IMR-90 (cell line): ENCODE data around the gene DHX15. TPM values are rescaled to one million over a fixed set of nuclear protein-coding genes. Genes with fewer than 3 reads are reported as not detected.
A peak's percentile ranks its signal among the peaks of the same experiment; 100 is the strongest.

Experiments
- ATAC-seq: fragments of 200-7000 bp; cut with Tn5 transposase; 2 replicates; pipeline ENCODE4 v1.9.1; 2020; ENCODE audit warnings: low read depth, mild to moderate bottlenecking, moderate library complexity
- BruUV-seq: library from RNA; stranded (reverse); fragments of 400-500 nt; replicated peaks from 2 replicates; lab custom pipeline; 2021; lab: Mats Ljungman, UMichigan
- CTCF ChIA-PET: fragments of 300-600 bp; formaldehyde crosslinking; extraction: SDS; loops from one replicate; lab custom pipeline; 2021; ENCODE audit warnings: antibody characterized with exemption; lab: Yijun Ruan, JAX
- POLR2A ChIA-PET: fragments of 300-600 bp; sonication (Branson Sonifier 250); formaldehyde crosslinking; loops from one replicate; lab custom pipeline; 2022; ENCODE audit warnings: antibody characterized with exemption; ENCODE audit not compliant: unreplicated experiment; lab: Charles Lee
- DNase-seq: peaks from one replicate; pipeline ENCODE4 v3.0.0; 2013
- H2AFZ ChIP-seq: replicated peaks from 2 replicates; pipeline ENCODE3; 2013; ENCODE audit warnings: low read length, mild to moderate bottlenecking; ENCODE audit not compliant: poor library complexity
- H2AK5ac ChIP-seq: 2 replicates; pipeline ENCODE4 v1.6.1; 2013; ENCODE audit warnings: low read depth, low read length, inconsistent platforms
- H2AK9ac ChIP-seq: replicated peaks from 2 replicates; pipeline ENCODE3; 2013; ENCODE audit warnings: mild to moderate bottlenecking, low read depth, low read length, moderate library complexity; ENCODE audit not compliant: poor library complexity
- H2BK120ac ChIP-seq: 2 replicates; pipeline ENCODE4 v1.6.1; 2013; ENCODE audit warnings: low read depth, low read length, inconsistent platforms
- H2BK15ac ChIP-seq: 3 replicates; pipeline ENCODE4 v1.6.1; 2013; ENCODE audit warnings: low read depth, low read length, inconsistent platforms
- H2BK20ac ChIP-seq: 2 replicates; pipeline ENCODE4 v1.6.1; 2013; ENCODE audit warnings: low read depth, mild to moderate bottlenecking, inconsistent platforms, low read length, moderate library complexity
- H2BK5ac ChIP-seq: 2 replicates; pipeline ENCODE4 v1.6.1; 2013; ENCODE audit warnings: mild to moderate bottlenecking, low read depth, low read length, inconsistent platforms; ENCODE audit not compliant: poor library complexity, severe bottlenecking
- H3K14ac ChIP-seq: replicated peaks from 2 replicates; pipeline ENCODE4 v1.6.1; 2013; ENCODE audit warnings: low read depth, low read length, inconsistent platforms
- H3K18ac ChIP-seq: 2 replicates; pipeline ENCODE4 v1.6.1; 2013; ENCODE audit warnings: low read depth, low read length, control low read depth
- H3K23ac ChIP-seq: 2 replicates; pipeline ENCODE4 v1.6.1; 2013; ENCODE audit warnings: low read depth, low read length, inconsistent platforms
- H3K27ac ChIP-seq: 2 replicates; pipeline ENCODE4 v1.5.1; 2013; ENCODE audit warnings: mild to moderate bottlenecking, control low read depth, low read length; ENCODE audit not compliant: insufficient read depth
- H3K27me3 ChIP-seq: 2 replicates; pipeline ENCODE4 v1.6.1; 2013; ENCODE audit warnings: low read length; ENCODE audit not compliant: control insufficient read depth, insufficient read depth
- H3K36me3 ChIP-seq: 2 replicates; pipeline ENCODE4 v1.6.1; 2013; ENCODE audit warnings: low read length, mixed read lengths; ENCODE audit not compliant: control insufficient read depth, insufficient read depth
- H3K4ac ChIP-seq: 2 replicates; pipeline ENCODE4 v1.6.1; 2013; ENCODE audit warnings: low read depth, low read length, inconsistent platforms
- H3K4me1 ChIP-seq: 2 replicates; pipeline ENCODE4 v1.6.1; 2013; ENCODE audit warnings: low read length, mixed read lengths; ENCODE audit not compliant: control insufficient read depth, insufficient read depth
- H3K4me2 ChIP-seq: 2 replicates; pipeline ENCODE4 v1.6.1; 2013; ENCODE audit warnings: low read depth, mild to moderate bottlenecking, control low read depth, low read length, moderate library complexity
- H3K4me3 ChIP-seq: 2 replicates; pipeline ENCODE4 v1.5.1; 2013; ENCODE audit warnings: low read depth, mild to moderate bottlenecking, control low read depth, low read length, moderate library complexity; ENCODE audit not compliant: insufficient read depth
- H3K56ac ChIP-seq: 2 replicates; pipeline ENCODE4 v1.6.1; 2013; ENCODE audit warnings: low read length, inconsistent platforms; ENCODE audit not compliant: insufficient read depth; ENCODE audit errors: extremely low read depth
- H3K79me1 ChIP-seq, 2 experiments: 2 replicates each; pipeline ENCODE4 v1.6.1; 2013; ENCODE audit warnings: low read length in 2 of 2, inconsistent platforms in 1 of 2, low read depth in 1 of 2
- H3K9ac ChIP-seq: 2 replicates; pipeline ENCODE4 v1.6.1; 2013; ENCODE audit warnings: low read depth, low read length, control low read depth
- H3K9me1 ChIP-seq: 2 replicates; pipeline ENCODE4 v1.6.1; 2013; ENCODE audit warnings: low read length, inconsistent platforms; ENCODE audit not compliant: insufficient read depth
- H3K9me3 ChIP-seq: 2 replicates; pipeline ENCODE4 v1.6.1; 2013; ENCODE audit warnings: low read length; ENCODE audit not compliant: control insufficient read depth, insufficient read depth
- H4K20me1 ChIP-seq: 2 replicates; pipeline ENCODE4 v1.6.1; 2013; ENCODE audit warnings: low read length, inconsistent platforms; ENCODE audit not compliant: insufficient read depth
- H4K5ac ChIP-seq: 2 replicates; pipeline ENCODE4 v1.6.1; 2013; ENCODE audit warnings: mild to moderate bottlenecking, low read depth, low read length, control low read depth
- H4K8ac ChIP-seq, 2 experiments: 2 replicates each; pipeline ENCODE4 v1.6.1; 2013; ENCODE audit warnings: low read depth in 2 of 2, low read length in 2 of 2, control low read depth in 1 of 2, inconsistent platforms in 1 of 2
- H4K91ac ChIP-seq: 2 replicates; pipeline ENCODE4 v1.6.1; 2013; ENCODE audit warnings: low read depth, low read length, inconsistent platforms; ENCODE audit not compliant: insufficient read depth
- BHLHE40 ChIP-seq: fragments of 150-350 bp; IDR thresholded peaks from 2 replicates; pipeline ENCODE4 v1.6.1; 2016; ENCODE audit warnings: mild to moderate bottlenecking, low read depth, low read length
- CEBPB ChIP-seq: IDR thresholded peaks from 2 replicates; pipeline ENCODE4 v1.6.1; 2012; ENCODE audit warnings: low read depth, low read length, improper control_type of control experiment
- CTCF ChIP-seq: conservative IDR thresholded peaks from 2 replicates; pipeline ENCODE4 v1.5.1; 2012; ENCODE audit warnings: mild to moderate bottlenecking, low read depth, low read length, improper control_type of control experiment
- MXI1 ChIP-seq: IDR thresholded peaks from 2 replicates; pipeline ENCODE4 v1.6.1; 2012; ENCODE audit warnings: low read depth, mild to moderate bottlenecking, low read length, moderate library complexity, borderline replicate concordance
- WGBS, 2 experiments: methylation state at CpG; one replicate each; pipeline versions ENCODE4 v1.1.5 to v1.1.7; 2013; ENCODE audit warnings: missing lambda C conversion rate in 2 of 2; ENCODE audit not compliant: insufficient read length in 1 of 2; ENCODE audit errors: extremely low coverage in 2 of 2; 5-methylcytosine and 5-hydroxymethylcytosine counted together
- dilution Hi-C: fragments of 300-500 bp; cut with HindIII; formaldehyde crosslinking; loops from one replicate; pipeline ENCODE4 v1.14.3; 2018; ENCODE audit warnings: low sequenced_read_pairs; ENCODE audit not compliant: unreplicated experiment
- in situ Hi-C: fragments of 300-500 bp; cut with MboI; formaldehyde crosslinking; loops from 3 replicates; pipeline ENCODE4 v1.14.3; 2019; ENCODE audit warnings: low sequenced_read_pairs, inconsistent platforms, mixed read lengths
- intact Hi-C: fragments of 100-400 bp; cut with micrococcal nuclease; formaldehyde crosslinking; loops from 2 replicates; pipeline ENCODE4 v1.10.0; 2022
- polyA plus RNA-seq, 3 experiments: library from polyadenylated mRNA; depleted of rRNA; stranded (reverse); fragments of >200 nt; gene quantifications; 2 replicates each; pipeline ENCODE4 v1.2.3, GENCODE V29; 2012; ENCODE audit warnings: low replicate concordance in 1 of 3
- total RNA-seq: library from RNA; depleted of rRNA; stranded (reverse); fragments of >200 nt; gene quantifications from 2 replicates; pipeline ENCODE4 v1.2.3, GENCODE V29; 2012

DHX15 gene
- total and polyA plus RNA-seq, 2 of the 4 experiments (the other 2 are of a cell fraction), result 97.9 to 172 TPM

- no peak overlapping the region for H4K5ac ChIP-seq
- no peaks in the 10 kb centered on the region for H3K27me3 ChIP-seq
- no peak overlapping the region for H2BK5ac ChIP-seq
- in situ Hi-C loops, result no loop called here
- no peak overlapping the region for H3K27ac ChIP-seq
- no peak overlapping the region for H3K23ac ChIP-seq
- no peak overlapping the region for H3K4me2 ChIP-seq
- peaks cover 10% of the 10 kb centered on the region; the same call in 1 of the 2 replicates for H3K9me1 ChIP-seq
- peaks cover 5% of the 10 kb centered on the region for H3K4me1 ChIP-seq
- no peak overlapping the region for H3K14ac ChIP-seq
- ChIA-PET CTCF (interaction anchor here (0.7 to 1.1 kb wide), 2 partner anchors 10 to 94 kb away, joined by 3 read pairs; no protein-coding TSS in a partner anchor), POLR2A (no interaction called here)
- DNase-seq, result no peak
- ATAC-seq, result no peak
- H3K4me3 ChIP-seq, result no peak overlapping the region
- no peak overlapping the region for H4K91ac ChIP-seq
- TF ChIP-seq CEBPB (no peak), BHLHE40 (no peak), MXI1 (no peak), CTCF (peak; percentile 22)
- H2AK9ac ChIP-seq, result no peak overlapping the region
- no peaks in the 10 kb centered on the region for H3K9me3 ChIP-seq
- BruUV-seq, result no TSS peak
- no peak overlapping the region for H2AFZ ChIP-seq
- dilution Hi-C loops, result no loop called here
- intact Hi-C loops, result loop anchor here (1.0 kb wide), 1 partner anchor 11 kb away; no protein-coding TSS in a partner anchor
- no peak overlapping the region for H2BK20ac ChIP-seq
- H3K36me3 ChIP-seq, result peaks cover 3% of the 10 kb centered on the region; the same call in 1 of the 2 replicates
- H4K20me1 ChIP-seq, result peaks cover 15% of the 10 kb centered on the region
- peaks cover 8 to 19% of the 10 kb centered on the region in 2 experiments; a peak in 3 of 4 replicates for H3K79me1 ChIP-seq
- H2BK15ac ChIP-seq, result no peak overlapping the region
- H2BK120ac ChIP-seq, result no peak overlapping the region
- H2AK5ac ChIP-seq, result no peak overlapping the region
- no peak overlapping the region for H3K4ac ChIP-seq
- WGBS, 2 experiments, result no CpG with 5 or more reads among the region's 1 CpG
- H3K9ac ChIP-seq, result no peak overlapping the region
- no peak overlapping the region for H3K18ac ChIP-seq
- no peak overlapping the region for H3K56ac ChIP-seq
- H4K8ac ChIP-seq, result no peak overlapping the region; a peak in 1 of 4 replicates
Measured at GRCh38 chr4:24514808-24515207, 69.5 kb downstream of the DHX15 start.
